HUES64 (cell line): ENCODE results near the gene PAX5.
A peak's percentile ranks its signal among the peaks of the same experiment; 100 is the strongest.

ENCODE experiments used
- H3K27ac ChIP-seq: 2 replicates; pipeline ENCODE4 v1.7.0; 2013; ENCODE audit warnings: low read depth, low read length, inconsistent platforms
- H3K27me3 ChIP-seq: 2 replicates; pipeline ENCODE4 v1.6.1; 2013; ENCODE audit warnings: mild to moderate bottlenecking, low read length; ENCODE audit not compliant: insufficient read depth
- H3K36me3 ChIP-seq: 2 replicates; pipeline ENCODE4 v1.6.1; 2013; ENCODE audit warnings: mild to moderate bottlenecking, low read length; ENCODE audit not compliant: insufficient read depth
- H3K4me1 ChIP-seq: 2 replicates; pipeline ENCODE4 v1.6.1; 2013; ENCODE audit warnings: mild to moderate bottlenecking, low read length, moderate library complexity; ENCODE audit not compliant: insufficient read depth
- H3K4me3 ChIP-seq: 2 replicates; pipeline ENCODE4 v1.5.1; 2013; ENCODE audit warnings: mild to moderate bottlenecking, low read length, moderate library complexity
- H3K9ac ChIP-seq: 2 replicates; pipeline ENCODE4 v1.6.1; 2013; ENCODE audit warnings: mild to moderate bottlenecking, low read depth, low read length
- H3K9me3 ChIP-seq: 2 replicates; pipeline ENCODE4 v1.6.1; 2013; ENCODE audit warnings: low read depth, low read length; ENCODE audit not compliant: insufficient read depth
- WGBS: fragments of 150-250, 120-280 bp; methylation state at CpG from one replicate; pipeline ENCODE4 v1.1.7; 2013; ENCODE audit warnings: missing lambda C conversion rate; 5-methylcytosine and 5-hydroxymethylcytosine counted together

PAX5 gene

DNA sequence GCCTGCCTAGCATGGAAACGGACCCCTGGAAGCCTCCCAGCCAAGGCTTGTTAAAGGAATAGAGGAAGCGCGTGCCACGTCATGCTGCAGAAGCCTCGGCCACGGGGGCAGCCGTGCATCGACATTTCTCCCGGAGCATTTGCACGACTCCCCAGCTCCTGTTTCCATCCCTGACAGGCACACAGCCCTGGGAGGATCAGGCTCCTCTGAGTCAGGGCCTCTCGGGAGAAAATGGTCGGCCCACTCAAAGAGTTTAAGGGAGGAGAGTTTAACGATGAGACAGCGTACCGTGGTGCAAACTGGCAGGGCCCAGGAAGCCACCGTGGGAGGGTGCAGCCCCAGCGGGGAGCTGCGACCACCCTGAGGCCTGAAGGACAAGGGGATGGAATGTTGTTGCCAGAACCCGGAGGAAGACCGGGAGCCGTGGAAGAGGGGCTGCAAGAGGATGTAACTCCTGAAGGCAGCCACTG, 213.6 kb downstream of the PAX5 start:
- Histone ChIP-seq H3K9me3 (no peaks in the 10 kb centered on the region), H3K27me3 (peaks cover 30% of the 10 kb centered on the region), H3K36me3 (no peaks in the 10 kb centered on the region), H3K27ac (no peak overlapping the region), H3K4me3 (no peak overlapping the region), H3K9ac (no peak overlapping the region), H3K4me1 (peaks cover 18% of the 10 kb centered on the region)
- WGBS, result 87% methylated on average over 21 of the region's 21 CpGs

DNA sequence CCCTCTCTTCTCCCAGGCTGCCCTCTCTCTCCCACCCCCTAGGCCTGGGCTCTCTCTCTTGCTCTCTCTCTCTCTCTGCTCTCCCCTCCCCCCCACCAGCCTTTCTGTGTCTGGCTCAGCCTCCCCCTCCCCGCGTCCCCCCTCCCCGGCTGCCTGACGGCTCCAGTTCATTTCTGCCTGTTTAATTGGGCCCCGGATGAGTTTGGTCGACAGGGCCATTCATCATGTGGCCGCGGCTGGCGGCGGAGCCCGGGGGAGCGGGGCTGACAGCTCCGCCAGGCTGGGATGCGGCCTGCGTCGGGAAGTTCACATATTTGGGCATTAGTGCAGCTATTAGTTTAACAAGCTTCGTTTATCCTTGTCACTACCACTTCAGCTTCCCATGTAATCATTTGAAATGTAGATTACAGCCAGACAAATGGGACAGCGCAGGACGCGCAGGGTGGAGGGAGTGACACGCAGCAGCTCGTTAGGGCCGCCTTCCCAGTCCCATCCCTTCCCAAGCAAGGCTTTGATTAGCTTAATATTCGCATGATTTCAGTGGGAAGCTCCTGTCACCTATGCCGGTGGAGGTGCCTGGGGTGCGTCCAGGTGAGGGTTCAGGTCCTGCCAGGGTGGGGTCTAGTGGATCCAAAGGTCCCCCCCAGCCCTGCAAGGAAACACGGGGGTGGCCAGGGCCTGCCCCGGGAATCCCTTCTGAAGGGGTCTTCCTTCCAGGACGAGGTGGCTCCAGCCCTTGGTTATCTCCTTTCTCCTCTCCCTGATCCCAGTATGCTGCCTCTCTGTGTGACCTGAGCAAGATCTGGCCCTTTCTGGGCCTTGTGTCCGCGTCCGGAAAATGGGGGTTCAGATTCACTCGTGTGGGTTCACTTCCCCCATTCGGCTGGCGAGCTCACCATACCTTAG, 214.8 kb downstream of the PAX5 start:
- WGBS, result 27% methylated on average over 35 of the region's 35 CpGs
- Histone ChIP-seq H3K9me3 (no peaks in the 10 kb centered on the region), H3K9ac (no peak overlapping the region), H3K4me3 (peak overlapping the region; percentile 54), H3K36me3 (no peaks in the 10 kb centered on the region), H3K4me1 (peaks cover 18% of the 10 kb centered on the region), H3K27me3 (peaks cover 30% of the 10 kb centered on the region), H3K27ac (no peak overlapping the region)

DNA sequence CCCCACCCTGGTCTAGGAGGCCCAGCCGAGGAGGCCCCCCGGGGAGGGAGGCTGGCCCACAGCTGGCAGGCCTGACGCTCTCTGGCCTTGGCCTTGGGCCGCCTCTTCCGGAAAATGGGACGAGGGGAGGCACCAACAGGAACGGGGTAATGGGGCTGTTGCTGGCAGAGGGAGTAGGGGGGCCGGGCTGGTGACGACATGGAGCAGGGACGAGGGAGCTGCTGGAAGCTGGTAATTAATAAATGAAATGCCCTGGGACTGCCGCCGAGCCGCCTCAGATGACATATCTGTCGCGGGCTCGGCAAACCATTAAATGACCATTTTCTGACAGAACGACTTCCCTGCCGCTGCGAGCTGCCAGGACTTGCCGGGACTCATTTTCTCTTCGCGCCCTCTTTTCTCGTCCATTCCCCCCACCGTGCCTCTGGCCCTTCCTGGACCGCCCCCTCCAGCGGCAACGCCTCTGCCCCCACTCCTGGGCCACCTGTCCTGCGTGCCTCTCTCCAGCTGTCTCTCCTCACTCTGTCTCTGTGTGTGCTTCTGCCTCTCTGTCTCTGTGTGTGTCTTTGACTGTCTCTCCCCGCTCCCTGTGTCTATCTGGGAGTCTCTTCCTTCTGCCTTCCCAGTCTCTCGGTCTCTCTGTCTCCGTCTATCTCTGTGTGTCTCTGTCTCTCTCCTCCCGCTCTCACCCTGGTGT, 215.7 kb downstream of the PAX5 start:
- H3K27me3 ChIP-seq, result peaks cover 30% of the 10 kb centered on the region
- peaks cover 18% of the 10 kb centered on the region for H3K4me1 ChIP-seq
- H3K36me3 ChIP-seq, result no peaks in the 10 kb centered on the region
- no peaks in the 10 kb centered on the region for H3K9me3 ChIP-seq
- no peak overlapping the region for H3K27ac ChIP-seq
- WGBS, result 28% methylated on average over 32 of the region's 32 CpGs
- H3K9ac ChIP-seq, result no peak overlapping the region
- H3K4me3 ChIP-seq, result peak overlapping the region; percentile 54

DNA sequence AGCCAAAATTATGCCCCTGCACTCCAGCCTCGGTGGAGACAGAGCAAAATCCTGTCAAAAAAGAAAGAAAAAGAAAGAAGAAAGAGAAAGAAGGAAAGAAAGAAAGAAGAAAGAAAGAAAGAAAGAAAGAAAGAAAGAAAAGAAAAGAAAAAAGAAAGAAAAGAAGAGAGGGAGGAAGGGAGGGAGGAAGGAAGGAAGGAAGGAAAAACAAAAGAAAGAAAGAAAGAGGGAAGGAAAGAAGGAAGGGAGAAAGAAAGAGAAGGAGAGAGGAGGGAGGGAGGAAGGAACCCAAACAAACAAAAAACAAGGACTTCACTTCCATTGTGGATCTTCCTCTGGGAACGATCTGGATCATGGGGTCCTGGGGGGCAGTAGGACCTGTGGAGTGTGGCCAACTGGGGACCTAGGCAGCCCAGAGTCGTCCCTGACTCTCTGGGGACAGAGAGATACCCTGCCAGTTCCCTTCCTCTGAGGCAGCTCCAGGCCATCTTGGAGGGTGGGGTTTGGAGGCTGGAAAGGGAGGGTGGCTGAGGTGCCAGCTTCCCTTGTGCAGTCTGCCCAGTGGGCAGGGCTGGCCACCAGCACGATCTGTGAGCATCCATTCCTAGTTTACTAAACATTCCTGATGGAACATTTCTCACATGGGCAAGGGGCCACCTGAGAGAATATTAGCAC, 216.8 kb downstream of the PAX5 start:
- Histone ChIP-seq H3K9ac (no peak overlapping the region), H3K27ac (no peak overlapping the region), H3K36me3 (no peaks in the 10 kb centered on the region), H3K4me1 (peaks cover 18% of the 10 kb centered on the region), H3K9me3 (no peaks in the 10 kb centered on the region), H3K27me3 (peaks cover 30% of the 10 kb centered on the region), H3K4me3 (no peak overlapping the region)
- 75% methylated on average over 4 of the region's 4 CpGs for WGBS

DNA sequence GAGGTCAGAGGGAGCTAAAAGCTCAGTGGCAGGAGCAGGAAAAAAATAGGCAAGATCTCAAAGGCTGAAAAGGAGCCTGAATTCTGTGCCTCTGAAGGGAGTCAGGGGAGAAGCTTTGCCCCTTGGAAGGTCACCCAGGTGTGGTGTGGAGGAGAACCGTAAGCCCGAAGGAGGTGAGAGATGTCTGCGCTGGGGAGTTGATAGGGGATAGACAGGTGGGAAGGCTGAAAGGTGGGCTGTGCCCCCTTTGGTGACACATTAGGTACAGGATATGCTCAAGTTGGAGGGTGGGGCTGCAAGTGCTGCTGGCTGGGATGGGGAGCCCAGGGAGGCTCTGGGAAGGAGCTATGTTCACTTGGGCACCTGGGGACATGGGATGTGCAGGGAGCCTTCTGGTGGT, 217.7 kb downstream of the PAX5 start:
- whole genome bisulfite sequencing, result 94% methylated on average over 3 of the region's 3 CpGs

DNA sequence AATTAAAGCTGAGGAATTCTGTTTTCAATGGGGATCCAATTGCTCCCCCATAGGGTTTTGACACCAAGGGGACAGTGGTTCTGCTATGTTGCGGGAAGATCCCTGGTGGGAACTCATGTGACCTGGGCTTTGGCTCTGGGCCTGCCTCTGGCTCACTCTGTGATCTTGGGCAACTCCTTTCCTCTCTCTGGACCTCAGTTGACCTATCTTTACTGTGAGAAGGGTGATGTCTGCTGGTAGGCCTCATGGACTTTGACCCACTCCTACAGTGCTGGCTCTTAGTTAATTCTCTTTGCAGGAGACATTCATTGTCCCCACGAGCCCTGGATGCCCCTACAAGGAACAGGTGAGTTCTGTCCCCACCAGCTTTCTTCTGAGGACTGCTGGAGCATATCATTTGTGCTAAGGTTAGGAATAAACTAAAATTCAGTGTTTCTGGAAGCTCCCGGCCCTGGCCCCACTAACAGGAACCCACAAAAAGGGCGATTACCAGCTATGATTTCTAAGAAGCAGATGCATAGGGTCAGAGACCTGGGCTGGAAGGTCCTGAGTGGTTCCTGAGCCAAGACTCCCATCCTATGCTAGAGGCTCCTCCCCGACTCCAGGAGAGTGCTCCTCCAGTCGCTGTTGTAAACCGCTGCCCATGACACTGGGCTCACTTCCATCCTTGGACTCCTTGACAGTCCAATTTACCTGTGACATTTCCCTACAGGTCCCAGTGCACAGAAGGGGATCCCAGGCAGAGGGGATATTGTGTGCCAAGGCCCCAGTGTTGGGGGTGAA, 218.3 kb downstream of the PAX5 start:
- Histone ChIP-seq H3K27me3 (peaks cover 30% of the 10 kb centered on the region), H3K4me1 (peaks cover 18% of the 10 kb centered on the region), H3K9me3 (no peaks in the 10 kb centered on the region), H3K27ac (no peak overlapping the region), H3K36me3 (no peaks in the 10 kb centered on the region), H3K9ac (no peak overlapping the region), H3K4me3 (no peak overlapping the region)
- 94% methylated on average over 7 of the region's 7 CpGs for WGBS

More for the DNA sequence above, 217.7 kb downstream of the PAX5 start:
- H3K4me3 ChIP-seq, result no peak overlapping the region
- no peaks in the 10 kb centered on the region for H3K9me3 ChIP-seq
- no peak overlapping the region for H3K27ac ChIP-seq
- no peaks in the 10 kb centered on the region for H3K36me3 ChIP-seq
- peaks cover 30% of the 10 kb centered on the region for H3K27me3 ChIP-seq
- no peak overlapping the region for H3K9ac ChIP-seq
- peaks cover 18% of the 10 kb centered on the region for H3K4me1 ChIP-seq

DNA sequence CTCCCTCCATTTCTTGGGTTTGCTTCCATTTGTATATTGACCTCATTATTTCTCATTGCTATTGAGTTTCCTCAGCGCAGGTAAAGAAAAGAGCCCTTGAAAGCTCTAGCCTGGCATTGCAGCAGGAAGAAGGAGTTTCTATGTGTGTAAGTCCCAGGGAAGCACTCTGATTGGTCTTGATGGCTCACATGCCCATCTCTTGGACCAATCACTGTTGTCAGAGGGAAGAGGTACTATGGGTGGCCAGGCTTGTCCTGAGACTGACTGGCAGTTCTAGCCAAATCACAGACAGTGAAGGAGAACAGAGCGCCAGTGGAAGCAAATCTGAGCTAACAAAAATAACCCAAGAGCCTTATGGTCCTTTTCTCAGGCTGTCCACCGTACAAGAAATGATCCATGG, 219.0 kb downstream of the PAX5 start:
- Histone ChIP-seq H3K36me3 (no peaks in the 10 kb centered on the region), H3K9me3 (no peaks in the 10 kb centered on the region), H3K4me1 (peaks cover 17% of the 10 kb centered on the region), H3K27me3 (peaks cover 28% of the 10 kb centered on the region), H3K4me3 (no peak overlapping the region), H3K27ac (no peak overlapping the region), H3K9ac (no peak overlapping the region)
- WGBS, result 94% methylated on average over 2 of the region's 3 CpGs

DNA sequence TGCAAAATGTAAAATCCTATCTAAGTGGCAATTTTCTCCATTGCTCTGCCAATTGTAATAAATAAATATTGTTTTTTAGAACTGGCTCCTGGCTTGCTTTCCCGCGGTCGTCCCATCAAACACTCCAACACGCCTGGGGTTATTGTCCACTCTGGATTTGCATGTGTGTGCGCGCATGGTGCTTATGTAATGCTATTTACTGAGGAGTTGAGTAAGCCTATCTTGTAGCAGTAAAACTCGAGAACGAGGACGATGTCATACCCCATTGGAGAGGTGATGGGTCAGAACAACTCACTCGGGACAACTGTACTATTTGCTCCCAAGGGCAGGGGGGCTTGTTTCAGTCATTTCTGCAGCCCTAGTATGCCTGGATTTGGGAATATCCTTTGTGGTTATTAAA, 220.9 kb downstream of the PAX5 start:
- Histone ChIP-seq H3K9me3 (no peaks in the 10 kb centered on the region), H3K9ac (no peak overlapping the region), H3K27ac (no peak overlapping the region), H3K4me1 (peaks cover 1% of the 10 kb centered on the region; the same call in 1 of the 2 replicates), H3K36me3 (no peaks in the 10 kb centered on the region), H3K27me3 (peaks cover 10% of the 10 kb centered on the region), H3K4me3 (no peak overlapping the region)
- 84% methylated on average over 10 of the region's 10 CpGs for WGBS

DNA sequence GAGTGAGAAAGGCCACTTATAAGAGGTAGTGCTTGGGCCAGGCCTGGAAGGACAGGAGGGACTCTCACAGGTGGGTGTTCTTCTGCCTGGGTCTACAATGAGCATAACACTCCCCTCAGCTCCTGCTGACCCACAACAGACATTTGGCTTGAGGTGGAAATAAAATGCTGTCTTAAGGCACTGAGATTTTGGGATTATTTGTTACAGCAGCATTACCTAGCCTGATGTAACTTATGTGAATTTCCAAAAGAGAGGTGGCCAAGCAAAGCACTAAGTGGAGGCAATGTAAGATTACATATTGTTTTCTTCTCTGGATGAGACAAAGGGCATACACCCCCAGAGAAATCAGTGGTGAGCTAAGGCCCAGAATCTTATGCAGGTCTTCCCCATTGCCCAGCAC, 221.5 kb downstream of the PAX5 start:
- Histone ChIP-seq H3K4me3 (no peak overlapping the region), H3K27ac (no peak overlapping the region), H3K9ac (no peak overlapping the region), H3K36me3 (no peaks in the 10 kb centered on the region), H3K27me3 (peaks cover 5% of the 10 kb centered on the region), H3K9me3 (no peaks in the 10 kb centered on the region), H3K4me1 (no peaks in the 10 kb centered on the region)

DNA sequence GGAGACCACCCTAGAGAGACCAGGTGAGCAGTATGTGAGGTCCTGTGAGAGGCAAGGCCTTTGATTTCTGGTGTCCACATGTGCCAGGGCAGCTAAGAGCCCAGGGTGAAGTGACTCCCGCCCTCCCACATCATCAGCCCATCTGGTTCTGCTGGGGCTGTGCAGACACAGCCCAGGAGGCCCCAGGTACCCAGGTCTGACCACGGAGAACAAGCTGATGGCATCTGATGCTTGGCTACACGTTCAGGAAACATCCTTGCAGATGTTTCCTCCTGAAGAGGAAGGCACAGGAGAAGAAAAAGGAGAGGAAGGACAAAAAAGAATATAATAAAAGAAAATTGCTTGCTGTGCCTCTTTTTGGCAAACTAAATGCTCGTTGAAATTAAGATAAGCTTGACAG, 225.8 kb downstream of the PAX5 start:
- 83% methylated on average over 4 of the region's 4 CpGs for WGBS

More for the DNA sequence above, 225.8 kb downstream of the PAX5 start:
- no peaks in the 10 kb centered on the region for H3K27me3 ChIP-seq
- no peak overlapping the region for H3K4me3 ChIP-seq
- H3K4me1 ChIP-seq, result no peaks in the 10 kb centered on the region
- no peak overlapping the region for H3K27ac ChIP-seq
- H3K36me3 ChIP-seq, result no peaks in the 10 kb centered on the region
- H3K9me3 ChIP-seq, result no peaks in the 10 kb centered on the region
- H3K9ac ChIP-seq, result no peak overlapping the region
